Kasumi-1 (cell line): ENCODE measurements around the gene GMCL2.
"Not testable (repeated sequence)": the region's sequence is repeated elsewhere in the genome, so short reads cannot be mapped to it uniquely, and the experiment has no call there.

Experiments used
- DNase-seq, 2 experiments: peaks; one replicate each; lab custom pipeline; 2025; lab: John Stamatoyannopoulos, UW

Gene GMCL2

GRCh38 chr5:178187014-178187413 is at the start of gene GMCL2:
Gene GMCL2 (minus strand): TSS chr5:178187371. CDS start chr5:178187299, 72 bp downstream.
- DNase-seq, result no peak

DNA sequence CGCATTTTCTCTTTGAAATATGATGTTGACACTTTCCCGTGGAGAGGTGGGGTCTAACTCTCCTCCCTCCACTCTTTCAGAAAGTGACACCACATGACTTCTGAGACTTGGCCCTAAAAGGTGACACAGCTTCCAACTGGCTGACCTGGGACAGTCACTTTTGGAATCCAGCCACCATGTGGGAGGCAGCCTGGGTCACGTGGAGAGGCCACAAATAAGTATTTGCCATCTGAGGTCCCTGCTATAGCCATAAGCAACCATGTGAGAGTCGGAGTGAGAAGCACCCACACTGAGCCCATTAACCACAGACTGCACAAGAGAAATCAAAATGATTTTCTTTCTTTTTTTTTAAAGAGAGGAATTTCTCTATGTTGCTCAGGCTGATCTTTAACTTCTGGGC is 49.5 kb upstream of the GMCL2 start:
- DNase-seq, result no peak

DNA sequence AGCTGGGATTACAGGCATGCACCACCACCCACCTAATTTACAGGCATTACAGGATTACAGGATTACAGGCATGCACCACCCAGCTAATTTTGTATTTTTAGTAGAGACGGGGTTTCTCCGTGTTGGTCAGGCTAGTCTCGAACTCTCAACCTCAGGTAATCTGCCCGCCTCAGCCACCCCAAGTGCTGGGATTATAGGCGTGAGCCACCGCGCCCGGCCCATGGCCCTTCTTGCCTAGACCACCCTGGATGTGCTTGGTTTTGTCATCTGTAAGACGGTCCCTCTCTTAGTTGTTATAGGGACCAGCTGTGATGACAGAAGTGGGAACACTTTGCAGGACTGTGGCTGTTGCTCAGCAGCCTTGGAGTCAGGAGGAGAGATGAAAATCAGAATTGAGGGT is 49.0 kb upstream of the GMCL2 start:
- no peak for DNase-seq

DNA sequence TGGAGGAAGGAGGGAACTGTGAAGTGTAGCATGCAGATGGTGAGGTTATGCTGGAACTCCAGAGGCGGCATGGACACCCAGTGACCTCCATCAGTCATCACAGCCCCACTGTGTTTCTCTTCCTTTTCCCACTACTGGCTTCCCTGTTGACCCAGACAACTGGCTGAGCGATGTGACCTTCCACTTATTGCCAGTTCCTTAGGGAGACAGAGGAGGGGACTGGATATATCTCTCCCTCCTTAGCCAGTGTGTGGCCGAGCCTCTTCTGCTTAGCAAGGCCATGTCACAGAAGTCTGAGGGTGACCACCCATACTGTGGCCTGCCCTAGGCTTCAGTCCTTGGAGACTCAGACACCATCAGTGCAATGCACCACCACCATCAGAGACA is 48.4 kb upstream of the GMCL2 start:
- DNase-seq, result no peak

DNA sequence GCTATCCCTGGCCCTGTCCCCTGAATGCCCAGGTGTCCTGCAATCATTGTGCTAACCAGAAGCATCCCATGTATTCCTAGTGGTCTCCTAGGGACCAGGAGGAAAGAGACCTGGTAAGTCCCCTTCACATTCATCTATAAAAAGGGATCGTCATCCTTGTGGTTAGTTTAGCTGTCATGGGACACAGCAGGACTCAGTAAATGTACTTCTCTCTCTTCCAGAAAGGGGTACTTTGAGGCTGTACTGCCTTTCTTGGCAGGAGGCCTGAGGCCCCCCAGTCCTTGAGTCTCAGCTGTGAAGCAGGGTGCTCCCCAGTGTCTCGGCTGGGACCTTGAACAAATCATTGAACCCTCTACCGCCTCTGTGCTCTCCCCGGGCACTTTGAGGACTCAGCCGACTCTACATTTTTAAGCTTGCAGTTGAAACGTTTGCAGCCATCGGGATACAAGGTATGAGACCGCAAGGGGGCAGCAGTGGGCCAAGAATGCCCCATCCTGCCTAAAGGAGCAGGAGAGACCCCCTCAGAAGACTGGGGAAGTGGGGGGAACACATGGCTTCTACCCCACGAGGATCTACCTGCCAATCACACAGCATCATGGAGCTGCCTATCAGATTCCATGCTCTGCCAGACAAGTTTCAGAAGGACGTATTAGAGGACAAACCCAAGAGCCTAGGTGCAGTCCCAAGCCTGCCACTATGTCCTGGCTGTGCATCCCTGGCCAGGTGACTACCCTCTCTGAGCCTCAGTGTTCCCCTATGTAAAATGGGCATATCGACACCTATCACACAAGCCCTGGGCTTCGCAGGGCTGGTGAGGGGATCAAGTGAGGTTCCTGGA is 47.8 kb upstream of the GMCL2 start:
- DNase-seq, result peak; percentile 79 to 86

DNA sequence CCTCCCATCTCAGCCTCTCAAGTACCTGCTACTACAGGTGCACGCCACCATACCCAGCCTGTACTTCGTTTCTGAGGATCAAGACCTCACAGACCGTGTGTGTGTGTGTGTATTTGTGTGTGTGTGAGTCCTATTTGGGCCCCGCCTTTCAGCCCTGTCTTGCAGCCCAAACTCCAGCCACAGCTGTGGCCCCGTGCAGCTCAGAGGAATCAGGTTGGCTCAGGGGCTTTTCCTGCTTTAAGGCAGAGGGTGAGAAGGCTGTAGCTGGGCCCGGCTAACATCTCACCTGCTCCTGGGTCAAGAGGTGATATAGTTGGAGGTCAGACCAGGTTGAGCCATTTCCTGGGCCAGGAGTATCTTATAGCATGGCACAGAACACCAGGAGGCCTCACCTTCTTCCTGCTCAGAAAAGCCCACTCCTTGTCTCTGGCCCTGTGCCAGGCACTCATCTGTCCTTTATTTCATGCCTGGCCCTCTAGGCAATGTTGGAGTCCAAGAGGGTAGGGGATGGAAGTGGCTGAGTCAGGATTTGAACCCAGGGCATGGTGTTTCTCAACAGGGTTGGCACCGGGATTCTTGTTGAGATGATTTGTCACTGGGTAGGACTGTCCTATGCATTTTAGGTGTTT is 47.1 kb upstream of the GMCL2 start:
- no peak for DNase-seq

DNA sequence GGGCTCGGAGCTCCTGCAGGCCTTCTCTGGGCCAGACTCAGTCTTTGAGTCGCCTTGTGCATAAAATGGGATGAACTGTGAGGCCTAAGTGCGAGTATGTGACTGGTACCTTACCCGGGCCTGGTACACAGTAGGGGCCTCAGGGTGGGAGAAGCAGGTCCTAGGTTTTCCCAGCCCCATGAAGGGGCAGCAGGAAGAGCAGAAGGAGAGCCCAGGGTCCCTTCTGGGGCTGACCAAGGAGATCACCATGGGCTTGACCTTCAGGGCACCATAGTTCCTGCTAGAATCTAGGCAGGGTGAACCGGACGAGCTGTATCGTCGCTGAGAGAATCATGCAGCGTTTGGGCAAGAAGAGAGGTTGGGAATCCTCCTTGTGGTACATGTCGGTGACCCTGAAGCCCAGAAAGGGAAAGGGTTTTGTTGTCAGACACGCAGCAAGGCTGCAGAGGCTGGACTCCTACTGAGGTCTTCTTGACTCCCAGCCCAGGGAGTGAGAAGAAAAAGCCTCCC is 45.8 kb upstream of the GMCL2 start:
- no peak for DNase-seq

- peak in 1 of 2 experiments; percentile 43 for DNase-seq
Observed at GRCh38 chr5:178232124-178232919, 45.2 kb upstream of the GMCL2 start, which contains the start of gene PHYKPL. Gene PHYKPL (minus strand): TSS chr5:178232802. CDS start chr5:178232550, 252 bp downstream.

DNA sequence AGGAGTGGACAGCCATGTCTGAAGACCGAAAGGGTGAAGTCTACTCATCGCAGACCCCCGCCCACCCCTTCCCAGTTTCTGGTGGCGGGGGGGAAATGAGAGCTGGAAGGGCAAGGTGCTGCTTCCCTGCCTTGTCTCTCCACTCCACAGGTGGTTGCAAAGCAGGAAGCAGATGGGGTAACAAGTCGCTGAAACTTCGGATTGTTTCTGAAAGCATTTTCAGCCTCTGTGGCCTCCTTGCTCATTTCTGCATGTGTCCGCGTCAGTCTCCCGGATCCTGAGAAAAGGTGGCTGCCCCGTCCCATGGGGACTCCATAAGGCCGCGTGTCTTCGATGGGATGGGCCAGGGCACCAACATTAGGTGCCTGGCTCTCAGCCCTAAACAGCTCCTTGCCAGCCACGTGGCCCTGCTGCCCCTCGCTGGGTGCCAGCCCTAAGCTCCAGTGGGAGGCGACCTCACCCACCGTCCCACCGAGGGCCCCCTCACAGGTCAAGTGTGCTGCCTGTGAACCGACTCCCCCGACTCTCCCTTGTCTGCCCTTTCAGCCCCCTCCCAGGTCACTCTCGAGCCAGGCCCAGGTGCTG is 44.5 kb upstream of the GMCL2 start:
- DNase-seq, result no peak

- DNase-seq, result no peak
Observed at GRCh38 chr5:178230879-178231538, 43.8 kb upstream of the GMCL2 start.

GRCh38 chr5:178229861-178230260 is 42.7 kb upstream of the GMCL2 start:
- no peak for DNase-seq

GRCh38 chr5:178229111-178229510 is 41.9 kb upstream of the GMCL2 start:
- DNase-seq, result not testable (repeated sequence)

DNA sequence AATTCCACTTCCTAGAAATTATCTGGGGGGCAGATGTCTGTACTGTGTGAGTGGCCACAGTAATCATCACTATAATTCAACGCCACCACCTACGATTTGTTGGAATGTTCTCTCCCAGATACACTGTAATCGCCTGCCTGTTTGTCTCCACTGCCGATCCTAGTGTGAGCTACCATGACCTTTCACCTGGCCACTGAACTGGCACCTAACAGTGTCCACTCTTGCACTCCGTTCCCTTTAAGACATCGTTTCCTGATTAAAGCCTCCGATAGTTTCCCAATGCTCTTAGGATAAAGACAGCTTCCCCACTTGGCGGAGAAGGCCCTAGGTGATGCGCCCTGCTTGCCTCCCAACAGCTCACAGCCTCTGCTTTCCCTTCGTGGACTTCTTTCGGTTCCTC is 41.4 kb upstream of the GMCL2 start:
- DNase-seq, result no peak

GRCh38 chr5:178227929-178228328 is 40.8 kb upstream of the GMCL2 start:
- no peak for DNase-seq

GRCh38 chr5:178227138-178227659 is 40.0 kb upstream of the GMCL2 start:
- DNase-seq, result no peak

- DNase-seq, result no peak
Observed at GRCh38 chr5:178225174-178225573, 38.0 kb upstream of the GMCL2 start.

DNA sequence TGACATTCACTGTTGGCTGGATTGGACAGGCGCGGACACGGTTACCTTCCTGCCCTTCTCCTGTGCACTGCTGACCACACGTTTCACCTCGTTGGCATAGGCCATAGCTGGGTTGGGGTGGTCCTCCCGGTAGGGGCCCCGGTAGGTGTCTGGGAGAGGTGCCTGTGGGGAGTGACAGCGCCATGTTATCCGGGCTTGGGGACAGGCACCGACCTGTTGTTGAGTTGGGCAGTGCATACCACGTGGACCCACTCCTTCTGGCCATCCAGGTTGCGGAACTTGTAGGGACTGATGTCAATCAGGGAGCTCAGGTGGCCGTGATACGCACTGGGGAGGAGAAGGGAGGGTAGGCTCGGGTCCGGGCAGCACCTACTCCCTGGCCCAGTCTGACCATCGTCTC is 37.2 kb upstream of the GMCL2 start:
- DNase-seq, result no peak

- DNase-seq, result no peak
Observed at GRCh38 chr5:178223828-178224335, 36.7 kb upstream of the GMCL2 start.

- DNase-seq, result no peak
Observed at GRCh38 chr5:178223196-178223773, 36.1 kb upstream of the GMCL2 start.

DNA sequence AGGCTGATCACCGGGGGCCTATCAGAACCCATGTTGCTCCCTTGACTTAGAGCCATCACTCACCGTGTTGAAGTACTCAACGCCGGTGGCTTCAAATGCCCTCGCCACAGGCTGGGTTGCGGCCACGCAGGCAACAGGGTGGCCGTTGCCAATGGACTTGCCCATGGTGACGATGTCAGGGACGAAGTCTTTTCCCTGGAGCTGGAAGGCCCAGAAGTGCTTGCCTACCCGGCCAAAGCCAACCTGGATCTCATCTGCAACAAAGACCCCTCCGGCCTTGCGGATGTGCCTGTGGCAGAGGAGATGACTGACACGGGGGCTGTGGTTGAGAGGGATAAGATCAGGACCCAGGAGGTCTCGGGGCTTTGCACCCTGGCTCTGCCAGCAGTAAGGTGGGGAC is 35.1 kb upstream of the GMCL2 start:
- DNase-seq, result no peak

GRCh38 chr5:178221853-178222252 is 34.7 kb upstream of the GMCL2 start:
- DNase-seq, result no peak
